Chondrocyte (in vitro differentiated cells): Measurements from ENCODE around the gene SFTPA1. TPM values are rescaled to one million over a fixed set of nuclear protein-coding genes. Genes with fewer than 3 reads are reported as not detected.
"Not testable (repeated sequence)": the region's sequence is repeated elsewhere in the genome, so short reads cannot be mapped to it uniquely, and the experiment has no call there.

Experiments used
- DNase-seq: peaks from one replicate; pipeline ENCODE4 v3.0.0; 2021; ENCODE audit warnings: mixed read lengths, low spot score
- H3K27ac Mint-ChIP-seq: one replicate; pipeline ENCODE4 v1.8.0; 2021; ENCODE audit warnings: mild to moderate bottlenecking, moderate library complexity, mixed read lengths; ENCODE audit not compliant: unreplicated experiment
- H3K27me3 Mint-ChIP-seq: 2 replicates; pipeline ENCODE4 v1.8.0; 2021; ENCODE audit warnings: low read depth, mixed read lengths
- H3K36me3 Mint-ChIP-seq: 2 replicates; pipeline ENCODE4 v1.8.0; 2021; ENCODE audit warnings: low read depth, mixed read lengths
- H3K4me1 Mint-ChIP-seq: 2 replicates; pipeline ENCODE4 v1.8.0; 2021; ENCODE audit warnings: low read depth, mild to moderate bottlenecking, mixed read lengths
- H3K4me3 Mint-ChIP-seq: one replicate; pipeline ENCODE4 v1.8.0; 2021; ENCODE audit warnings: mild to moderate bottlenecking, moderate library complexity, mixed read lengths; ENCODE audit not compliant: unreplicated experiment
- H3K9me3 Mint-ChIP-seq: 2 replicates; pipeline ENCODE4 v1.8.0; 2021; ENCODE audit warnings: low read depth, mixed read lengths
- CTCF ChIP-seq: fragments of 200-600 bp; sonication (generic); IDR thresholded peaks from 2 replicates; pipeline ENCODE4 v1.5.0; 2021; ENCODE audit warnings: antibody characterized with exemption, mild to moderate bottlenecking, moderate library complexity
- total RNA-seq: library from RNA; stranded (reverse); gene quantifications from 3 replicates; pipeline ENCODE4 v1.2.1, GENCODE V29; 2021

Gene SFTPA1
- total RNA-seq, 1 donor from 2014 or later, result not detected

GRCh38 chr10:79588800-79589199, 21.9 kb upstream of the SFTPA1 start:
- TF ChIP-seq CTCF, result no peak
- Mint-ChIP-seq H3K27ac (no peak overlapping the region), H3K9me3 (no peaks in the 10 kb centered on the region), H3K27me3 (peaks cover 60% of the 10 kb centered on the region), H3K4me3 (no peak overlapping the region), H3K4me1 (no peaks in the 10 kb centered on the region), H3K36me3 (peaks cover 3% of the 10 kb centered on the region)
- DNase-seq, result no peak

- Mint-ChIP-seq H3K4me1 (no peaks in the 10 kb centered on the region), H3K36me3 (peaks cover 5% of the 10 kb centered on the region), H3K9me3 (peaks cover 13% of the 10 kb centered on the region), H3K4me3 (no peak overlapping the region), H3K27ac (no peak overlapping the region), H3K27me3 (peaks cover 51% of the 10 kb centered on the region)
- no peak for DNase-seq
- TF ChIP-seq CTCF, result no peak
These were observed 17.4 kb upstream of the SFTPA1 start for GRCh38 chr10:79593377-79593776.

GRCh38 chr10:79594565-79594964, 16.2 kb upstream of the SFTPA1 start:
- H3K4me3 Mint-ChIP-seq, result not testable (repeated sequence)

GRCh38 chr10:79595510-79595909, 15.2 kb upstream of the SFTPA1 start:
- H3K27ac Mint-ChIP-seq, result no peak overlapping the region
- no peak for DNase-seq
- peaks cover 45% of the 10 kb centered on the region for H3K27me3 Mint-ChIP-seq
- H3K36me3 Mint-ChIP-seq, result peaks cover 4% of the 10 kb centered on the region
- TF ChIP-seq CTCF, result no peak
- no peaks in the 10 kb centered on the region for H3K4me1 Mint-ChIP-seq
- peaks cover 22% of the 10 kb centered on the region for H3K9me3 Mint-ChIP-seq
- no peak overlapping the region for H3K4me3 Mint-ChIP-seq

More at GRCh38 chr10:79594565-79594964, 16.2 kb upstream of the SFTPA1 start:
- H3K27ac Mint-ChIP-seq, H3K36me3 Mint-ChIP-seq, DNase-seq, H3K4me1 Mint-ChIP-seq: not testable (repeated sequence)
- Mint-ChIP-seq H3K9me3 (peaks cover 22% of the 10 kb centered on the region), H3K27me3 (peaks cover 46% of the 10 kb centered on the region)

GRCh38 chr10:79599644-79600043, 11.1 kb upstream of the SFTPA1 start:
- H3K4me1 Mint-ChIP-seq, DNase-seq, H3K36me3 Mint-ChIP-seq, H3K4me3 Mint-ChIP-seq, H3K27ac Mint-ChIP-seq: not testable (repeated sequence)
- H3K27me3 Mint-ChIP-seq, result peaks cover 41% of the 10 kb centered on the region
- peaks cover 27% of the 10 kb centered on the region for H3K9me3 Mint-ChIP-seq

- H3K27me3 Mint-ChIP-seq, result peaks cover 44% of the 10 kb centered on the region
- peaks cover 27% of the 10 kb centered on the region for H3K9me3 Mint-ChIP-seq
- H3K4me1 Mint-ChIP-seq, result no peaks in the 10 kb centered on the region
- TF ChIP-seq CTCF, result no peak
- H3K36me3 Mint-ChIP-seq, result no peaks in the 10 kb centered on the region
- no peak overlapping the region for H3K27ac Mint-ChIP-seq
- no peak overlapping the region for H3K4me3 Mint-ChIP-seq
- no peak for DNase-seq
These were observed 8.8 kb upstream of the SFTPA1 start for GRCh38 chr10:79601939-79602338.
